ENCODE data around the gene ATP6V0D1. TPM values are rescaled to one million over a fixed set of nuclear protein-coding genes. Genes with fewer than 3 reads are reported as not detected.
"Not testable (repeated sequence)": the region's sequence is repeated elsewhere in the genome, so short reads cannot be mapped to it uniquely, and the experiment has no call there.

The ATP6V0D1 gene
- total RNA-seq, 6 experiments from 2014 or later, result 102 to 130 (median 118) TPM

- H3K4me1 Mint-ChIP-seq (ENCODE audit: low read depth), result peaks cover 26% of the 10 kb centered on the region
- peaks cover 13% of the 10 kb centered on the region for H3K27me3 Mint-ChIP-seq (ENCODE audit: insufficient read depth)
- no peaks in the 10 kb centered on the region for H3K9me3 Mint-ChIP-seq
- no peak for DNase-seq
- no peak overlapping the region for H3K4me3 Mint-ChIP-seq
- no peak for TF ChIP-seq CTCF (IDR thresholded peaks at IDR 0.05)
- no peaks in the 10 kb centered on the region for H3K36me3 Mint-ChIP-seq (ENCODE audit: low read depth)
- H3K27ac Mint-ChIP-seq, result no peak overlapping the region
These were observed 61.5 kb downstream of the ATP6V0D1 start for GRCh38 chr16:67419502-67419901.

GRCh38 chr16:67417333-67418061 lies 63.5 kb downstream of the ATP6V0D1 start:
- H3K4me1 Mint-ChIP-seq (ENCODE audit: low read depth), result peaks cover 33% of the 10 kb centered on the region

GRCh38 chr16:67415872-67416793 lies 64.8 kb downstream of the ATP6V0D1 start, which contains the start of gene ZDHHC1:
ZDHHC1 (minus strand) TSS chr16:67416477; CDS start chr16:67407775, 8,702 bp downstream.
- Mint-ChIP-seq H3K4me1 (ENCODE audit: low read depth) (peaks cover 33% of the 10 kb centered on the region), H3K27me3 (ENCODE audit: insufficient read depth) (peaks cover 8% of the 10 kb centered on the region), H3K27ac (peak within 1 kb of the TSS; percentile 80), H3K4me3 (peak within 1 kb of the TSS; percentile 87), H3K9me3 (no peaks in the 10 kb centered on the region), H3K36me3 (ENCODE audit: low read depth) (no peaks in the 10 kb centered on the region)
- peak; percentile 80 for TF ChIP-seq CTCF (IDR thresholded peaks at IDR 0.05)
- peak; percentile 33 for DNase-seq

More at GRCh38 chr16:67417333-67418061, 63.5 kb downstream of the ATP6V0D1 start:
- Mint-ChIP-seq H3K36me3 (ENCODE audit: low read depth) (no peaks in the 10 kb centered on the region), H3K27me3 (ENCODE audit: insufficient read depth) (peaks cover 10% of the 10 kb centered on the region), H3K27ac (no peak overlapping the region), H3K9me3 (no peaks in the 10 kb centered on the region), H3K4me3 (no peak overlapping the region; the same call in 1 of the 2 replicates)
- no peak for TF ChIP-seq CTCF (IDR thresholded peaks at IDR 0.05)
- DNase-seq, result no peak

GRCh38 chr16:67415421-67415820 lies 65.5 kb downstream of the ATP6V0D1 start:
- H3K9me3 Mint-ChIP-seq; DNase-seq; H3K27me3 Mint-ChIP-seq (ENCODE audit: insufficient read depth); H3K36me3 Mint-ChIP-seq (ENCODE audit: low read depth): not testable (repeated sequence)
- H3K4me1 Mint-ChIP-seq (ENCODE audit: low read depth), result peaks cover 33% of the 10 kb centered on the region
- peak overlapping the region; percentile 52; the same call in 1 of the 2 replicates for H3K27ac Mint-ChIP-seq
- H3K4me3 Mint-ChIP-seq, result peak overlapping the region; percentile 78

- no peaks in the 10 kb centered on the region for H3K9me3 Mint-ChIP-seq
- no peaks in the 10 kb centered on the region for H3K36me3 Mint-ChIP-seq (ENCODE audit: low read depth)
- H3K27ac Mint-ChIP-seq, result no peak overlapping the region
- peaks cover 6% of the 10 kb centered on the region for H3K27me3 Mint-ChIP-seq (ENCODE audit: insufficient read depth)
- no peak overlapping the region for H3K4me3 Mint-ChIP-seq
- no peak for TF ChIP-seq CTCF (IDR thresholded peaks at IDR 0.05)
- peaks cover 26% of the 10 kb centered on the region for H3K4me1 Mint-ChIP-seq (ENCODE audit: low read depth)
- DNase-seq, result no peak
These were observed 66.7 kb downstream of the ATP6V0D1 start for GRCh38 chr16:67413978-67414911.
